GM12872 (cell line): ENCODE results near the gene USP40.

Experiments used
- TF ChIP-seq, protein P1 (sequence below): IDR thresholded peaks from 3 replicates; pipeline ENCODE4 v1.5.1; 2011; ENCODE audit warnings: low read depth, mild to moderate bottlenecking, low read length, moderate library complexity; ENCODE audit not compliant: insufficient read depth

Gene USP40

GRCh38 chr2:233571001-233571400 is 4.4 kb upstream of the USP40 start:
- TF ChIP-seq, protein P1, sequence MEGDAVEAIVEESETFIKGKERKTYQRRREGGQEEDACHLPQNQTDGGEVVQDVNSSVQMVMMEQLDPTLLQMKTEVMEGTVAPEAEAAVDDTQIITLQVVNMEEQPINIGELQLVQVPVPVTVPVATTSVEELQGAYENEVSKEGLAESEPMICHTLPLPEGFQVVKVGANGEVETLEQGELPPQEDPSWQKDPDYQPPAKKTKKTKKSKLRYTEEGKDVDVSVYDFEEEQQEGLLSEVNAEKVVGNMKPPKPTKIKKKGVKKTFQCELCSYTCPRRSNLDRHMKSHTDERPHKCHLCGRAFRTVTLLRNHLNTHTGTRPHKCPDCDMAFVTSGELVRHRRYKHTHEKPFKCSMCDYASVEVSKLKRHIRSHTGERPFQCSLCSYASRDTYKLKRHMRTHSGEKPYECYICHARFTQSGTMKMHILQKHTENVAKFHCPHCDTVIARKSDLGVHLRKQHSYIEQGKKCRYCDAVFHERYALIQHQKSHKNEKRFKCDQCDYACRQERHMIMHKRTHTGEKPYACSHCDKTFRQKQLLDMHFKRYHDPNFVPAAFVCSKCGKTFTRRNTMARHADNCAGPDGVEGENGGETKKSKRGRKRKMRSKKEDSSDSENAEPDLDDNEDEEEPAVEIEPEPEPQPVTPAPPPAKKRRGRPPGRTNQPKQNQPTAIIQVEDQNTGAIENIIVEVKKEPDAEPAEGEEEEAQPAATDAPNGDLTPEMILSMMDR: no peak

GRCh38 chr2:233565685-233566140 is 869 bp downstream of the USP40 start:
- TF ChIP-seq, protein P1: no peak

GRCh38 chr2:233563663-233564430 is 2.7 kb downstream of the USP40 start:
- TF ChIP-seq, protein P1: no peak

DNA sequence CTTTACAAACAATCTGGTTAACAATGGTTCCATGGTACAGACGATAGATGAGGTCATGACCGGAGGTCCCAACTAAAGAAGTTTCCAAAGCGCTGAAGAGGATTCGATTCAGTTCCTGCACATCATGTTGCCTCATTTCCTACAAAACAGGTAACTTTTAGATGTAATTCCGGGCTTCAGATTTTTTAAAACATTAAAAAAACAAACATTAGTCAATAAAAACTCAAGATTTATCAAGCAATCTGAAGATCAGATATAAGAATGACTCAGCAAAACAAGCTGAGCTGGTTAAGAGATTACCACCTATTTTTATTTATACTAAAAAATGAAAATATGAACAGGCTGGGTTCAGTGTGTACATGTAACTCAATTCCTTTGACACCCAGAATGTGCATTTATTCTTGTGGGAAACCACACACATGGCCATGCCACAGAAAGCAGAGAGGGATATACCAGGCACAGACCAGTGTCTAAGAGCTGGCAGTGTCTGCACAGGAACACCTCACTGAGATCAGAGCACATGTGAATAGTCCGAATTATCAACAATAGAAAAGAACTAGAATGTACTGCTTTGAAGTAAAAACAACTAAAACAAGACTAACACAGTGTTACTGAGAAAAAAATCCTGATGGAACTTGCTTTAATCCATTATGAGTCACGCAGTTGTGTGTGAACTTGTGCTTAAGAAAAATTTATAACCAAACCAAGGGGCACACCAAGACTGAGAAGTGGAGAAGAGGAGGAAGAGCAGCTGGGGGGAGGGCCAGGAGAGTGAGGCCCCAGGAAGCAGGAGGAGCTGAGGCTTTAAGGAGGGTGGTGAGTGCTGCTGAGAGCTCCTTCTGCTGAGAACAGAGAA is 9.5 kb downstream of the USP40 start:
- TF ChIP-seq, protein P1: no peak

DNA sequence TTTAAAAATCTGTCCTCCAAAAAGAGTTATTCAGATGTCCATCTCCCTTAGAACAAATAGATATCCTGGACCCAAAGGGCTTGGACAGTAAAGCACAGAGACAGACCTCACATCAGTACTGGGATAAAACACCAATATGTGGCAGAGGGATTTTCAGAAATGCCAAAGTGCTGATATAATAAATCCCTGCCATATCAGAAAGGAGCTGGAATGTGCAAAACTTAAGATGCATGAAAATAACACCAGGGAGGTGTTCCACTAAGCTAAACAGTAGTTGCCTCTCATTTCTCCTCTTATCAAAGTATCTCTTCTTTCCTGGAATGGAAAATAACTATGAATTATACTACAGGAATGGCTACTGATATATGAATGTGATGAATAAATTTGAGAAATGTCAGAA is 13.2 kb downstream of the USP40 start:
- TF ChIP-seq, protein P1: no peak

DNA sequence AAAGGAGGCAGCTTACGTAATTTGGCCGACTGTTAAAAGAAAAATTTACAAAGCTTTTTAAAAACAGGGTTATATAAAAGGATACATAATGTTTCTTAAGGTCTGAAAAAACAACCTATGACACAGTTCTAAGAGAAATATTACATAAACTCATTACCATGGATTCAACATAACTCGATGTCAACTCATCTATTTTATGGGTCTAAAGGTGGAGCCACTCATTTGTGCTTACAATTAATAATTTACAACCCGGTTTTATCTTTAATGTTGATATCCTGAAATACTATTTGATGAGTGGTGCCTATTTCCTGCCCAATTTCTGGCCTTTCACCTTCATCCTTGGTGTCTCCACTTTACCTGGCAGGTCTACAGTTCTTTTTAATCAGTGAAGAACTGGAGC is 15.1 kb downstream of the USP40 start:
- TF ChIP-seq, protein P1: no peak

GRCh38 chr2:233546774-233547173 is 19.8 kb downstream of the USP40 start:
- TF ChIP-seq, protein P1: no peak
